Measurements from ENCODE around the gene CTSD. TPM values are rescaled to one million over a fixed set of nuclear protein-coding genes. Genes with fewer than 3 reads are reported as not detected.

Gene CTSD
- total RNA-seq, 2 experiments from 2014 or later = 31.7 to 44.1 TPM

GRCh38 chr11:1779806-1780699 lies 16.3 kb upstream of the CTSD start:
- no peaks in the 10 kb centered on the region for H3K36me3 ChIP-seq (ENCODE audit: insufficient read depth, low read length)
- no peak overlapping the region for H3K4me2 ChIP-seq (ENCODE audit: low read length)
- intact Hi-C loops (cut with micrococcal nuclease; ENCODE audit: unreplicated experiment) = no loop called here
- H2AFZ ChIP-seq (ENCODE audit: low read length) = no peak overlapping the region
- DNase-seq (ENCODE audit: low spot score) = no peak
- no TSS peak for BruUV-seq (replicated peaks)
- no peaks in the 10 kb centered on the region for H3K9me2 ChIP-seq (ENCODE audit: insufficient read depth, low read length)
- no peak overlapping the region for H3K4me3 ChIP-seq (ENCODE audit: low read depth, low read length, poor library complexity, severe bottlenecking)
- H3K79me2 ChIP-seq (ENCODE audit: insufficient read depth, low read depth, low read length) = no peaks in the 10 kb centered on the region
- no peak overlapping the region for H3K27ac ChIP-seq (ENCODE audit: low read depth, low read length, poor library complexity, severe bottlenecking)
- H3K9me3 ChIP-seq (ENCODE audit: low read length) = no peaks in the 10 kb centered on the region
- CTCF ChIA-PET (ENCODE audit: unreplicated experiment) = no interaction called here
- H3K4me1 ChIP-seq (ENCODE audit: insufficient read depth, low read length, poor library complexity, severe bottlenecking) = no peaks in the 10 kb centered on the region
- TF ChIP-seq CTCF (conservative IDR thresholded peaks at IDR 0.05; ENCODE audit: low read length) (no peak), EZH2phosphoT487 (IDR thresholded peaks at IDR 0.05; ENCODE audit: borderline replicate concordance, low read depth, low read length) (no peak)
- no peaks in the 10 kb centered on the region for H4K20me1 ChIP-seq (ENCODE audit: insufficient read depth, low read length)
- POLR2A ChIA-PET = no interaction called here

GRCh38 chr11:1779034-1779805 lies 15.5 kb upstream of the CTSD start:
- no peaks in the 10 kb centered on the region for H3K36me3 ChIP-seq (ENCODE audit: insufficient read depth, low read length)
- BruUV-seq (replicated peaks) = no TSS peak
- no peak for TF ChIP-seq CTCF (conservative IDR thresholded peaks at IDR 0.05; ENCODE audit: low read length)
- TF ChIP-seq EZH2phosphoT487 (IDR thresholded peaks at IDR 0.05; ENCODE audit: borderline replicate concordance, low read depth, low read length) = no peak
- H3K9me2 ChIP-seq (ENCODE audit: insufficient read depth, low read length) = no peaks in the 10 kb centered on the region
- POLR2A ChIA-PET = no interaction called here
- no peaks in the 10 kb centered on the region for H4K20me1 ChIP-seq (ENCODE audit: insufficient read depth, low read length)
- no peaks in the 10 kb centered on the region for H3K4me1 ChIP-seq (ENCODE audit: insufficient read depth, low read length, poor library complexity, severe bottlenecking)
- H3K79me2 ChIP-seq (ENCODE audit: insufficient read depth, low read depth, low read length) = no peaks in the 10 kb centered on the region
- intact Hi-C loops (cut with micrococcal nuclease; ENCODE audit: unreplicated experiment) = no loop called here
- no peak overlapping the region for H3K27ac ChIP-seq (ENCODE audit: low read depth, low read length, poor library complexity, severe bottlenecking)
- CTCF ChIA-PET (ENCODE audit: unreplicated experiment) = no interaction called here
- H3K4me2 ChIP-seq (ENCODE audit: low read length) = no peak overlapping the region
- DNase-seq (ENCODE audit: low spot score) = no peak
- H3K4me3 ChIP-seq (ENCODE audit: low read depth, low read length, poor library complexity, severe bottlenecking) = no peak overlapping the region
- H3K9me3 ChIP-seq (ENCODE audit: low read length) = no peaks in the 10 kb centered on the region
- no peak overlapping the region for H2AFZ ChIP-seq (ENCODE audit: low read length)

Measured in OCI-LY7 (cell line).